Measurements from ENCODE around the gene MAP2K3.

MAP2K3 gene

DNA sequence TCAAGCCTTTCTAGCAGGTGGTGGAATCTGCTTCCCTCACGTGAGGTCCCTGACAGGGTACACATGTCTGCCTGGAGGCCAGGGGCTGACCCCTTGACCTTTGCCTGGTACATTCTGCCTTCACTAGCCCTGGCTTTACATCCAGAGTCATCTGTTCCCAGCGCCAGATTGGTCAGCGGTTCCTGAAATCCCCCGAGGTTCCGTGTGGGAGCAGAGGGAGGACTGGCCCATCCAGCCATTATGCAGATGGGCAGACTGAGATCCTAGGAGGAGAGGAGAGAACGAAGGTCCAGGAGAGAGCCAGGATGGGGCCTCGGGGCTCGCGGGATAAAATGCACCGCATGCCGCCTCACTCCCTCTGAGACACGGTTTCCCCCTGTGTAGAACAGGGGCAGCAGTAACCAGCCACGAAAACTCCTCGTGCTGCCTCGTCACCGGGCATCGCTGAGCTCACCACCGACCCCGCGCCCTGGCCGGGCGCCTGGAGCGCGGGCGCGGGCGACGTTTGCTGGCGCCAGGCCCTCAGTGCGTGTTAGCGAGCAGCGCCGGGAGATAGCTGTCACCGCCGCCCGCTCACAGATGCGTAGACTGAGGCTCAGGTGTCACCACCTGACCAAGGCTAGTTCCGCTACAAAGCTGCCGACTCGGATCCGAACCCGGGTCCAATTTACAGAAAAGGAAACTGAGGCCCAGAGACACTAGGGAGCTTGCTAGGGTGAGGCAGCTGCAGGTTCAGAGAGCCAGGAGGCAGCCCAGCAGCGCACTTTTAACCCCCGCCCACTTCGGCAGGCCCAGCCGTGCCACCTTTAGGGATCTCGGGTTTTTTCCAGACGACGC is 811 bp upstream of the MAP2K3 start:
- peak; percentile 55 for DNase-seq

DNA sequence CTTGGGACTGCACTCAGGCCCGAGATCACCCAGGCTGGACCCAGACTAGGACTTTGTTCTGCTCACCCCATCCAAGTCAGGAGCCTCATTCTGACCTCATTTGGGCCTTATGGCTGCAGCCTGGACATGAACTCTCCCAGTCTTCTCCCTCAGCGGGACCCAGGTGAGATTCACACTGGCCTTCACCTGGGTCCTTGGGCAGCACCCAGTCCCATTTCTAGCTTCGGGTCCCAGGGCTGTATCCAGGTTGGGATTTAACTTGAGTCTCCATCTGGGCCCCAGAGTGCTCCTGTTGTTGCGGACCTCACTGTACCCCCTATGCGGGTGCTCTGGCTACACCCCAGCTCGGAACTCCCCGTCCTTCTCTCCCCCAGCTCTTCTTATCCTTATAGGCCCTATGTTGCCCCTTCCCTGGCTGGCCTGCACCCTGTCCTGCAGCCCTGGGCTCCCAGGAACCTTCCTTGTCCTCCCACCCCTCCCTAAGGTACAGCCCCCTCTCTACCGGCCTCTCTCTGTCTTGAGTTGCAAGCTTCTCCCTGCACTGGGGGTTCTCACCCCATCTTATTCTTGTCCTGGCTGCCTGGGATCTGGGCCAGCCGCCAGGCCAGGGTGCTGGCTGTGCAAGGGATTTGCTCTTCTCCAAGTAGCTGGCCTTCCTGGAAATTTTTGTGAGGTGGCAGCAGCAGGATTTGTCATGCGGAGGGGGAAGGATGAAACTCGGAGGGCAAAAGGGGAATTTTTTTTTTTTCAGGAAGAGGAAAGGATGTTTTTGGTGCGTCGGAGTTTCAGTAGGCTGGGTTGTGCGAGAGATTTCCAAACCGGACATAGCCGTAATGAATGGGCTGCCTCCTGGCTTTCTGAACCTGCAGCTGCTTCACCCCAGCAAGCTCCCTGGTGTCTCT is 904 bp downstream of the MAP2K3 start:
- DNase-seq, result peak; percentile 59

DNA sequence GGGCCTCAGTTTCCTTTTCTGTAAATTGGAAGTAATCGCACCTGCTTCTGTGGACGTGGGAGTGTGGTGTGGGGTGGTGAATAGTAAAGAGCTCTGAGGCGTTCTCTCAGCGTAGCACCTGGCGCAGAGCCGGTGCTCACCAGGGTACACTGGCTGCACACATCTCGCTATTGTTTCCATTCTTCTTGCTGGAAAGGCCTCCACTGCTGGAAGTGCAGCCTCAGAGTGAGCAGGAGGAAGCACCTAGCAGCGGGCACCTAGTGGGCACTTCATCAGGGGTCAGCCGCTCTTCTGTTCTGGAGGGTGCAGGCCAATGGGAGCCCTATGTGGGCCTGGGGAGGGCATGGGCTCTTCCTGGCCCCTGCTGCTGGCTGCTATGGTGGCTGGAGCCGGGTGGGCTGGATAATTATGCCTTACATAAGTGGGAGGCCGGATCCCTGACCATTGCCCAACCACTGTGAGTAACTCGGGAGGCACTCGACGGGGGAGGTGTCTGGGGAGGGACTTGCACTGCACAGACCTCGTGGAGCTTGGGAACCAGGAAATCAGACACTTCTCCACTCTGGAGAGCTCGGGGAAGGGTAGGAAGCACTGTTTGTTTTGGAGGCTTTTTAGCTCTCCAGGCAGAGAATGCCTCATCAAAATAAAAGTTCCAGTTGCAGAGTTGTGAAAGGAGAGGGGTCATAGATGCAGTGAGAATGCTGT is 1.7 kb downstream of the MAP2K3 start:
- peak; percentile 58 for DNase-seq

DNA sequence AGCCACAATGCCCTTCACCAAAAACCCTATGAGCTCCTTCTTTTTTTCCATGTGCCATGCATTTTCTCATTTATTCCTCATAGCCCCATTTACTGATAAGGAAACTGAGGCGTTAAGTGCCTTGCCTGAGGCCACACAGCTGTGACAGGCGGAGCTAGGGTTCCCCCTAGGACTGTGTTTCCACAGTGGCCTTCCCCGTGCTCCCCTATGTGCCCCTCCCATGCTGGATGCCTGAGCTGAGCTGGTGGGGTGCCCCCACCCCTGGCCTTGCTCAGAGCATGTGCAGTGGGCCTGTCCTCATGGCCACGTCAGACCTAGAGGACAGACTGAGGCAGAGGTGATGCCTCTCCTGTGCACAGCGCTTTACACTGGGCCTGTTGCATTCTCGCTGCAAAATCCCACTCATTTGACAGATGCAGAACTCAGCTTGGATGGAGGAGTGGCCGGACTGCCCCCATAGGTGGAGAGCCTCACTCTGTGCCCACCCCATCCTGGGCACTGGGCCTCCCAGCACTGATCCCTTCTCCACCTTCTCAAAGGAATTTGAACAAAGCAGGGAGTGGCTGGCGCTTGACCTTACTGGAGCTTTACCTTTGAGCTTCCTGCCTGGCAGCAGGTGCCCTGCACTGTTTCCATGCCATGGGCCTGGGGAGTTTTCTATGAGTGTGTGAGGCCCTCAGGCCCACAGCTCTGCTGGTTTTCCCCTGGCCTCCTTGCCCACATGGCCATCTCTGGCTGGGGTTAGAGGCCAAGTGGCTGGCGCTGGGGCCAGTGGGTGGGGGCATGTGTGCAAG is 2.6 kb downstream of the MAP2K3 start:
- peak; percentile 61 for DNase-seq

DNA sequence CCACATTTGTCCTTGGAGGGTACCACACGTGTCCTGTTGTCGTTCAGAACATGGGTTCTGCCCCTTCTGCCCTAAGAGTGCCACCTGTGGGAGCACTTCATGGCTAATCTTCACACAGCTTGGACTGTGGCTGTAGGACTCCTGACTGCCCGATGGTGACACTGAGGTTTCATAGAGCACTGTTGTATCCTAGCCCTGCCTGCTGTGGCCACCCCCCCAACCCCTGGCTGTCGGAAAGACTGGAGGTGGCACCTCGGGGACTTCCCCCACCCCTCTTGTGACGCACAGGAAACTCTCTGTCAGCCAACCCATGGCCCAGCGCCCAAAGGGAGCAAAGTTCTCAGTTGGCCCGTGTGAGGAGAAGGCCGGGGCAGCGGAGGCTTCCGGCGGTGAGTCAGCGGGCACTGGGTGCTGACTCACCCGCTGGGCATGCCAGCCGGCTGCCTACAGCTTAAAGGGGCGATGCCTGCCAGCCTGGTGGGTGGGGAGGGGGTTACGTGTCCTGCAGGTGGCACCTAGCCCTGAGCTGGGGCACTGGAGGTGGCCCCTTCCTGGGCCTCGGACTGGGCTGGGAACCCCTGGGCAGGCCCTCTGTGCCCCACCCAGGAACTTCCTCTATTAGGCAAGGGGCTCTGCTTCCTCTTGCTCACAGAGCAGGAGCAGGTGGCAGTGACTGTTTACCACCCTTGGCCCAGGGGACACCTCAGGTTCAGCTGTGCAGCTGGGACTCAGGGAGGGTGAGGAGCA is 3.4 kb downstream of the MAP2K3 start:
- DNase-seq, result peak; percentile 95

DNA sequence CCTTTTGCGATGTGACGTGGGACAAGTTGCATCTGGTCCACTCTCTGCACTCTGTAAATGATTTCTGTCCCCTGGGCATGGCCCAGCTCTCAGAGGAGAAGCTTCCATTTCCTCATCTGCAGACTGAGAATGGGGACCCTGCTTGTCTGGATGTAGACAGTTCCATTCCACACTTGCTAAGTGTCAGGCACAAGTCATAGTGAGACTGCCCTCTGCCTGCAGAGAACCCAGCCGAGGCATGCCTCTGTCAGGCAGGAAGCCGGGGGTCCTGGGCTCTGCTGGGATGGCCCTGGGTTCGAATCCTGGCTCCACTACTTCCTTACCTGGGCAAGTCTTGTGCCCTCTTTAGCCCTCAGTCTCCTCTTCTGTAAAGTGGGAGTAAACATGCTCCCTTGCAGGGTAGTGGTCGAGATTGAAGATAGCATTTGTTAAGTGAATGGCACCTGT is 4.1 kb downstream of the MAP2K3 start:
- peak; percentile 70 for DNase-seq

DNA sequence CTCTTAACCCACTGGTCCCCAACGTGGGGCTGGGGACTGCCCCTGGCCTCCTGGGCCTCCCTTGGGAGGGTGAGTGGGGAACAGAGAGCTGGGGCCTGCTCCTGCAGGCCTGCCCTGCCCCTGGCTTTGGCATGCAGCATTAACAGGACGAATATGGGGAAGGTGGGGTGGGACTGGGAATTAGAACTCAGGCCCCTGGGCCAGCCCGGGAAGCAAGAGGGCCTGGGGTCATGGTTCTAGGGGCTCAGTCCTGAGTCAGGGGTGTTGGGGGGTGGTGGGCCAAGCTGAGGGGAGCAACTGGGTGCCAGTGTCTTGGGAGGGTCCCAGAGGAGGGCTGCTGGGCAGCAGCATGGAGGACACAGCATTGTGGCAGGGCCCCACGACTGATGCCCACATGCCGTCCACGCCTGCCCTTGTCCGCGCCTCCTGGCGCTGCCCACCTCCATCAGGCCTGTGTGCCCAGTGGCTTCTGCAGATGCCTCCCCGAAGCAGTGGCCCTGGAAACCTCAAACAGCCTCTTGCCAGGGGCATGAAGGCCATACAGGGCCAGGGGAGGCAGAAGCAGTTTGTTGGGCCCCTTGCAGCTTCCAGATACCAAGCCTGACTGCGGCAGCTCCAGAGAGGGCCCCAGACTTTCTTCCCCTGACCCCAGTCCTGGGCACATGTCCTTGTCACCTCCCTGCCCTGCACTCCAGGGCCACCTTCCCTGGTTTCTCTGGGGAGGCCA is 4.8 kb downstream of the MAP2K3 start:
- DNase-seq, result no peak

DNA sequence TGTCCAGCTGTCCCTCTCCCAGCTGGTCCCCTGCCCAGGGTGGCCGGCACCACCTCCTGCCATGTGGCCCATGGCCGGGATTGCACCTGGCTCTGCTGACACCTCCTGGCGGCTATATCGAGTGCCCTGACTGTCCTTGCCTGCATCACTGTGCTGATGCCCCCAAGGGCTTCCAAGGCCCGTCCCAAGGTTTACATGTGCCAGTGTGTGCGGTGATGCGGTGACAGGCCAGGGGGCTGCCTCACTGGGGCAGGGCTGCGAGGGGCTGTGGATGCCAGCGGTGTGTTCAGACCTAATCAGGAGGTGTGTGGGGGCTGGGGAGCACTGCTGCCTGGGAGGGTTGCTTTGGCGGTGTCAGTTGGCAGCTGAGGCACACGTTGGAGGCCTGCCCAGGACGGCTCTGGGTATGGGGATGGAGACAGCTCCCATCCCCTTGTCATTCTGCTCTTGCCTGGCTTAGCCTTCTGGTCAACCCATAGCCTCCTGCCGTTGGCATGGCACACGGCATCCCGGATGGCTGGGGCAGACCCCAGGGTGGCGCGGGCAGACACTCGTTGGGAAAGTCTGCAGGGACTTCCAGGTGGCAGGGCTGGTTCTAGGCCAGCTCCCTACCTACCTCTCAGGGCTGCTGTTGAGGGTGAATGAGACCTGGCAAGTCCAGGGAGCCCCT is 5.5 kb downstream of the MAP2K3 start:
- DNase-seq, result no peak

DNA sequence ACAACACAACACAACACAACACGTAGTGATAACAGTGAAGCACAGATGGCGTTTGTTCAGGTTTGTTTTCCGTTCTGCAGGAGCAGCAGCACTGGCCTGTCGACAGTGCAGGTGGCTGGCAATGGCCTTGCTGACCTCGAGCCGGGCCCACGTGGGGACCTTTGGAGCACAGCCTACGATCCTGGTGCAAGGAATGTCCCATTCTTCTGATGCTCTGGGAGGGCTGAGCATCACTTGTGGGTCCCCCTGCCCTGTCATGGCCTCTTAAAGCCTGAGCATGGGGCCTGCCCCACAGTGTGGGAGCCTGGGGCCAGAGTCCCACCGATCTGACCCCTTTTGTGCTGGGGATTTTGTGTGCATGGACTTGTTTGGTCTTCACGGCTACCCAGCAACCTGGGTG is 6.8 kb downstream of the MAP2K3 start:
- DNase-seq, result no peak

DNA sequence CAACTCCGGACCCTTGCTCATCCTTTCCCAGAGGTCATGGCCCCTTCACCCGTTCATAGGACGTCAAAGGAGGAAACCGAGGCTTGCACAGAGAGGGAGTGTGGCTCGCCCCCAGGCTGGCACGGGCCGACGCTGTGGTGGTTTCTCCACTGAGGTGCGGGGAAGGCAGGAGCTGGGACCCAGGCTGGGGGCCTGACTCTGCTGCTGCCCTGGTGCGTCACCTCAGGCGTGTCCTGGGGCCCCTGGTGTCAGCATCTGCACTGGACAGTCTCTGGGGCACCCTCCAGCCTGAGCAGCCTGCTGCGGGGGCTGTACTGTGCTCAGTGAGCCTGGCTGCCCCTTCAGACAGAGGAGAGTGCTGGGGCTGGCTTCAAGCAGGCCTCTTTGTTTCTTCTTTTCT is 7.4 kb downstream of the MAP2K3 start:
- DNase-seq, result no peak

DNA sequence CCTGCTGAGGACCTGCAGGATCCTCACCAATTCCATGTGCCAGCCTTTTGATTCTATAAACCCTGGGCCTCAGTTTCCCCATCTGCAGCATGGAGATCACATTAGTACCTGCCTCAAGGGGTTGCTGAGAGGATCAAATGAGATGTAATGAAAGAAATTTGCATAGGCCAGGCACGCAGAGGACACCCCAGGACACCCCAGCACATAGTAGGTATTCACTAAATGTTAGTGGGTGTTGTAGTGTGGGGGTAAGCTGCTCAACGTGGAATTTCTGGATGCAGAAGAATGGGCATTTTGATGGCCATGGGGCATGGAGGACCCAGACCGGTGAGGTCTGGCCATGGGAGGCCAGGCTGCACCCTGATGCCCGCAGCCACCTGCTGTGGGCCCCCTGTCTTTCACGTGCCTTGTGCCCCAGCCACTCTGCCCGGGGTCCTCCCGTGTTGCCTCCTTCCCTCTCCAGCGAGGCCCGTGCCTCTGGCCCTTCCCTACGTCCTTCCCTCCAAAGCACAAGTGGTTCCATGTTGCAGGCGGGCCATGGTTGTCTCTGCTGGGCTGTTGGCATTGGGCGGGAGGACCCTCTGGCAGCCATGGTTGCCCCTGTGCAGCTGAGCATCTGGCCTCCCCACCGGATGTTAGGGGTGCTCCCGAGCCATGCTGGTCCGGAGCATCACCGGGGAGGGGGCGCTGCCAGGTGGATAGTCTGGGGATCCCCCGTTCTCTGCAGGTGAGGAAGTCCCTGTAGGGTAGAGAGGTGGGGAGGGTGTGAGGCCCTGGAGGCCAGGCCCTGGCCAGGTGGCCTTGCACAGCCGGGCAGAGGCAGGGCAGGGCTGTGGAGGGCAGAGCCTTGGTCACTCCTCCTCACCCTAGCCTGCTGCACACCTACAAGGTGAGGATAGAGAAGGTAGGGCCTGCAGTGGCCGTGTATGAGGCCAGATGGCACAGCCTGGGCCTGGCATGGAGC is 8.6 kb downstream of the MAP2K3 start:
- DNase-seq, result no peak

DNA sequence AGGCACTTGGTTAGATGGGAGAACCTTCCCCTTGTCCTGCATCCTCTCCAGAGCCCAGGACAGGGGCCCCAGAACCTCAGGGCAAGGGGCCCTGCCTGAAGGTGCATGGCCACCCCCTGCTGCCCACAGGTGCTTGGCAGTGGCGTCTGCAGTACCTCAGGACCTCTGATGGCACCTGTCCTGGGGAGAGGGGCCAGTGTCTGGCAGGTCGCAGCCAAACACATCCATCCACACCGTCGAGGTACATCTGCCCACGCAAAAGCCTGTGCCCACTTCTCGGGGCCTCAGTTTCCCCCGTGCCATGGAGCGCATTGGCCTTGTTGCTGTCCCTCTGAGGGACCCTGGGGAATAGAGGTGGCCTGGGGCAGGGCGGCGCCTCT is 9.3 kb downstream of the MAP2K3 start:
- DNase-seq, result no peak

DNA sequence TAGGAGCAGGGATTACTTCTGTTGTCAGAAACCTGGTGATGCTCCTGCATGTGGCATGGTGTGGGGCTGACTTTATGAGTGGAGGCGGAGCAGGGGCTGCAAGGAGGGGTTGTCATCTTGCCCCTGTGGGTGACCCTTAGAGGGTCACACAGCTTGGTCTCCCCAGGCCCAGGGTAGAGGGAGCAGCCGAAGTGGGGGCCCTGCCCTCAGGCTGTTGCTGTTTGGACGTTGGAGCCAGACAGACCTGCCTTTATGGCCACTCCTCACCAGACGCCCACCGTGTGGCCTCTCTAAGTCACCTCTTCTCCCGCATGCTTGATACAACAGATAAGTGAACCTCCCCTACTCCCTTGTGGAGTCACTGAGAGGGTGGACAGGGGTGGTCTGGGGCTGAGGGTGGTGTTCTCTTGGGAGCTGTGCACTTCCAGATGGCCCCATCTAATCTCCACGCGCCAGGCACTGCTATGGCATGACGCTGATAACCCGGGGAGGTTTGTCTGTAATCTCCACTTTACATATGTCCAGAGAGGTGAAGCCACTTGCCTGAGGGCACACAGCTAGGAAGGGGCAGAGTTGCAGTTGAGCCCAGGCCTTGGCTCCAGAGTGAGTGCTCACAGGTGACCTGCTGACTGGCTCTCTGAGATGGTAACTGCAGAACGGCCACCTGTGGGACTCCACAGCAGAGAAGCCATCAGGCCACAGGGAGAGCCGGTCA is 10.0 kb downstream of the MAP2K3 start:
- no peak for DNase-seq

DNA sequence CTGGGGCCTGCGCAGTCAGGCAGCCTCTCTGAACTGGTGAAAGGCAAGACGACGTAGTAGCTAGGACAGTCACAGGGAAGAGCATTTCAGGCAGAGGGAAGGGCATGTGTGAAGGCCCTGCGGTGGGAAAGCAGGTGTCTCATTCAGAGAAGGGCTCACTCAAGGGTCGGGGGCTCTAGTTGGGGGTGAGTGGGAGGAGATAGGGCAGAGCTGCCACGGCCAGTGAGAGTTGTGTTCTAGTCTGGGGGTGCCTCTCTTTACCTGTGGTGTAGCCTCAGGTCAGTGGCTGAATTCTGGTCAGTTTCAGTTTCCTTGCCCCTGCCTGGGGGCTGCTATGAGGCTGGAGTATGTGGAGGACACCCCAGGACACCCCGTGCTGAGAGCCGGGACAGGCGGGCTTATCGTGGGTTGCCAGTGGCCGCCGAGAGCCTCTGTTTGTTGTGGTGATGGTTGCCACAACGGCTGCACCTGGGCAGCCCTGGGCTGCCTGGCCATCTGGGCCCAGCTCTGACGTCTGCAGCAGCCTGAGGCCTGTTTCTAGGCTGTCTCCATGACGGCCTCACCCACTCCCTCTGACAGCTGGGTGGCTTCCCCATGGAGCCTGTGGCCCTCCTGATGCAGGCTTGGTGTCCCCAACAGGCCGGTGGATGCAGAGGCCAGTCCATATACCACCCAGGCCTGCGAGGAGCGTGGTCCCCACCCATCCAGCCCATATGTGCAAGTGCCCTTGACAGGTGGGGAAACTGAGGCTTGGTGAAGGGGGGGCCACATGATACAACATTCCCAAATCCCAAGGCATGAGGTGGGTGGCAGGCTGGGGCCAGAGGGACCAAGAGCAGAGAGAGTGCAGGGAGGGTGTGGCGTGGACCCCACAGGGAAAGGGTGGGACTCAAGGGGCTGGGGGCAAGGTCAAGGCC is 10.8 kb downstream of the MAP2K3 start:
- no peak for DNase-seq

DNA sequence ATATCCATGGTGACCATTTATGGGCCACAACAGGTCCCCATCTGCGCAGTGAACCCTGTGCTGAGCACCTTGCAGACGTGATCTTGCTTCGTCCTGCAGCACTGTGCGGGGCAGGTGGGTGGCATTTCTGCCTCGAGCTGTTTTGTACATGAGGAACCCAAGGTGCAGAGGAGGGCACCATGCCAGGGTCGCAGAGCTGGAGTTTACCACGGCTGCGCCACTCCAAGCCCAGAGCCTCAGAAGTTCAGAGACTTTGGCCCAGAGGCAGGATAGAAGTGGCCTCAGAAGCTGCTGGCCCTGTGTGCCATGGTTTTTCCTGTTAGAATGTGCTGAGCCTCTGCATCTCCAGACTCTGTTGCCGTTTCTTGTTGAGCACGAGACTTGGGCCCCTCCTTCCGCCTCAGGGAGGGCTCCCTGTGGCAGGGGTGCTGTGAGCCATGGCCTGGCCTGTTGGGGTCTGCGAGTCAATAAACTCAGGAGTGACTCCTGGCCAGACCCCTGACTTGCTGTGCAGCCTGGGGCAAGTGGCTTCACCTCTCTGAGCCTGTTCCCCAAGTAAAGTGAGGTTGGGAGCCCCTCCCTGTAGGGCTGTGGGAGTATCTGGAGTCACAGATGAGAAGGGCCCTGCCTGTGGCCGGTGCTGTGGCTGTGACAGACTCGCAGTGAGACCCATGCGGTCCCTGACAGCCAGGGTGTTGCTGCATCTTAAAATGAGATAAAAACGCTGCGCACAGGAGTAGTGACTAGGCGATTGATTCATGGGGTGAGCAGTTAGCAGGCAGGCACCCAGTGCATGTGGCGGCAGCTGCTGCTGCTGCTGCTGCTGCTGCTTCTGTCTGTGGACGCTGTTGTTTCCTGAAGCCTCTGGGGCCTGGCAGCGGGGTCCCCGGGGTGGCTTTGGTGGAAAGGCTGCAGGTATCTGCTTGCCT is 11.8 kb downstream of the MAP2K3 start:
- DNase-seq, result no peak

DNA sequence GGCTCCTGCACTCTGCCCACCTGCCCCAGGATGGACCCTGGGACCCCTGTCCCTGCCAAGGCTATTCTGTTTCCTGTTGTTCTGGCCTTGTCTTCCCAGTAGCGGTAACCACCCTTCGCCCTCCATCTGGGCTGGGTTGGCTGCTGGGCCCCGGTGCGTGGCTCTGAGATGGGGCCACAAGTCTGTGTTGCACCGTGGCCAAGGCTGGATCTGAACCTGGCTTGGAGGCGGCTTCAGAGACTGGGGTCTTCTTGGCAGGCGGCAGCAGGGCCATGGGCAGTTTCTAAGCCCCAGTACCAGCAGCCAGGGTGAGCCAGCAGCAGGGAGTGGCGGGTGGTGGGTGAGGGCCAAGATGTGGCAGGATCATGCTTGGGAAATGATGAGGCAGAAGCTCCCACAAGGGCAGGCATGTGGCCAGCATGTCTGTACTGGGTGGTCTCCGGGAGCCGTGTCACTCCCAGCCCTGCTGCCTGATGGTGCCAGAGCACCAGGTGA is 12.6 kb downstream of the MAP2K3 start:
- no peak for DNase-seq

All from activated CD8-positive, alpha-beta memory T cell treated with anti-CD3 and anti-CD28 coated beads, Interleukin-2, amount 50 U/mL, for 48 hours (primary cell).